Uterus (tissue), 2 donors: ENCODE results near the gene SRGAP2B.
"Not testable (repeated sequence)": the region's sequence is repeated elsewhere in the genome, so short reads cannot be mapped to it uniquely, and the experiment has no call there.

Experiments
- POLR2A ChIP-seq, 2 donors: fragments of 450-650 bp; IDR thresholded peaks; one replicate each; pipeline ENCODE4 v1.6.1; 2016; ENCODE audit warnings: antibody characterized with exemption in 2 of 2, mild to moderate bottlenecking in 1 of 2, moderate library complexity in 1 of 2
- TF ChIP-seq, protein P1 (sequence below), 4 experiments: fragments of 200-600 bp in 2 of 4; fragments of 450-650 bp in 2 of 4; sonication (generic) in 2 of 4; IDR thresholded peaks; one replicate each; pipeline ENCODE4 v1.5.1; 2016 to 2019; ENCODE audit warnings: antibody characterized with exemption in 4 of 4, mild to moderate bottlenecking in 2 of 4, moderate library complexity in 1 of 4

DNA sequence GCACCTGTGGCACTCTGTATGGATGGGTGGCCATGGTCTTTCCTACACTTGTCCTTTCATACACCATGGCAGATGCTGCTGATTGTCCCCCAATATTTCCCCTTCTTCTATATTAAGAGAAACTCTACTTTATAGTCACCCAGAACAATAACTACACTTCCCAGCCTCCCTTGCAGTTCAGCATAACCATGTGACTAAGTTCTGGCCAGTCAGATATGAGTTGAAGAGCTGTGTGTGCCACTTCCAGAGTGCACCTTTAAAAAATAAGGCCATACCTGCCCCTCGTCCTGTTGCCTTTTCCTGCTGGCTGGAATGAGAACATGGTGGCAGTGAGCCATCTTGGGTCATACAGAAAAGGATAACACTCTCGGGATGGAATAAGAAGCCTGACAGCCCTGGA is 108.0 kb downstream of the SRGAP2B start:
- TF ChIP-seq, protein P1, sequence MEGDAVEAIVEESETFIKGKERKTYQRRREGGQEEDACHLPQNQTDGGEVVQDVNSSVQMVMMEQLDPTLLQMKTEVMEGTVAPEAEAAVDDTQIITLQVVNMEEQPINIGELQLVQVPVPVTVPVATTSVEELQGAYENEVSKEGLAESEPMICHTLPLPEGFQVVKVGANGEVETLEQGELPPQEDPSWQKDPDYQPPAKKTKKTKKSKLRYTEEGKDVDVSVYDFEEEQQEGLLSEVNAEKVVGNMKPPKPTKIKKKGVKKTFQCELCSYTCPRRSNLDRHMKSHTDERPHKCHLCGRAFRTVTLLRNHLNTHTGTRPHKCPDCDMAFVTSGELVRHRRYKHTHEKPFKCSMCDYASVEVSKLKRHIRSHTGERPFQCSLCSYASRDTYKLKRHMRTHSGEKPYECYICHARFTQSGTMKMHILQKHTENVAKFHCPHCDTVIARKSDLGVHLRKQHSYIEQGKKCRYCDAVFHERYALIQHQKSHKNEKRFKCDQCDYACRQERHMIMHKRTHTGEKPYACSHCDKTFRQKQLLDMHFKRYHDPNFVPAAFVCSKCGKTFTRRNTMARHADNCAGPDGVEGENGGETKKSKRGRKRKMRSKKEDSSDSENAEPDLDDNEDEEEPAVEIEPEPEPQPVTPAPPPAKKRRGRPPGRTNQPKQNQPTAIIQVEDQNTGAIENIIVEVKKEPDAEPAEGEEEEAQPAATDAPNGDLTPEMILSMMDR (IDR thresholded peaks at IDR 0.05), result not testable (repeated sequence)
- TF ChIP-seq POLR2A (IDR thresholded peaks at IDR 0.05), result not testable (repeated sequence)
